A549 (cell line): Measurements from ENCODE around the gene POC1A. TPM values are rescaled to one million over a fixed set of nuclear protein-coding genes. Genes with fewer than 3 reads are reported as not detected.

Source experiments
- ATAC-seq, 2 experiments: fragments of 200-7000 bp in 1 of 2; fragments of >200 bp in 1 of 2; cut with Nextera tagmentation in 1 of 2; cut with Tn5 transposase in 1 of 2; 3 replicates each; pipeline versions ENCODE4 v1.8.0 to v1.9.1; 2018 to 2020; ENCODE audit warnings: mild to moderate bottlenecking in 1 of 2, moderate library complexity in 1 of 2
- CTCF ChIA-PET: fragments of 300-600 bp; sonication (Branson Sonifier 250); formaldehyde crosslinking; extraction: SDS; loops from one replicate; lab custom pipeline; 2021; ENCODE audit warnings: antibody characterized with exemption, inconsistent platforms; lab: Yijun Ruan, JAX
- POLR2A ChIA-PET: fragments of 350-600 bp; formaldehyde crosslinking; extraction: SDS; loops from one replicate; lab custom pipeline; 2021; ENCODE audit warnings: antibody characterized with exemption, inconsistent platforms; lab: Yijun Ruan, JAX
- DNase-seq, 2 experiments: peaks; one replicate each; pipeline versions ENCODE4 v3.0.0 to v3.0.0-alpha.2; 2011 to 2016; ENCODE audit warnings: low read depth in 1 of 2, low spot score in 1 of 2
- FAIRE-seq: peaks from 2 replicates; lab custom pipeline; 2011; peaks lifted over from hg19 to GRCh38; lab: Jason Lieb, UNC
- H3K27ac ChIP-seq, 2 experiments: fragments of >200 bp; sonication (Bioruptor Twin); formaldehyde crosslinking; 3 replicates each; pipeline ENCODE4 v1.5.1; 2016 to 2017
- H3K4me1 ChIP-seq: fragments of >200 bp; sonication (Bioruptor Twin); formaldehyde crosslinking; 3 replicates; pipeline ENCODE4 v1.6.1; 2016
- H3K4me2 ChIP-seq: fragments of >200 bp; sonication (Bioruptor Twin); formaldehyde crosslinking; 3 replicates; pipeline ENCODE4 v1.6.1; 2016
- H3K4me3 ChIP-seq: fragments of >200 bp; sonication (Bioruptor Twin); formaldehyde crosslinking; 3 replicates; pipeline ENCODE4 v1.5.1; 2016
- H3K9me3 ChIP-seq: fragments of >200 bp; sonication (Bioruptor Twin); formaldehyde crosslinking; 3 replicates; pipeline ENCODE4 v1.6.1; 2016
- BCL3 ChIP-seq: fragments of >200 bp; sonication (Bioruptor Twin); formaldehyde crosslinking; IDR thresholded peaks from 3 replicates; pipeline ENCODE4 v1.6.1; 2016
- CHD2 ChIP-seq: fragments of 150-350 bp; IDR thresholded peaks from 2 replicates; pipeline ENCODE4 v1.6.1; 2014; ENCODE audit warnings: low read length; ENCODE audit not compliant: partially characterized antibody
- CTCF ChIP-seq: fragments of >200 bp; sonication (Bioruptor Twin); formaldehyde crosslinking; IDR thresholded peaks from 3 replicates; pipeline ENCODE4 v1.5.1; 2016
- EHF ChIP-seq: fragments of 250-450 bp; sonication (Bioruptor Pico); IDR thresholded peaks from 2 replicates; pipeline ENCODE4 v1.5.0; 2020; ENCODE audit warnings: mild to moderate bottlenecking
- EHMT2 ChIP-seq: fragments of 200-600 bp; sonication (generic); IDR thresholded peaks from 2 replicates; pipeline ENCODE4 v1.6.1; 2016; ENCODE audit warnings: antibody characterized with exemption, low read depth, mild to moderate bottlenecking, moderate library complexity
- ELK1 ChIP-seq: fragments of 150-350 bp; IDR thresholded peaks from 2 replicates; pipeline ENCODE4 v1.6.1; 2014; ENCODE audit warnings: low read depth, mild to moderate bottlenecking, low read length
- ESRRA ChIP-seq: fragments of 150-350 bp; IDR thresholded peaks from 2 replicates; pipeline ENCODE4 v1.6.1; 2014; ENCODE audit warnings: mild to moderate bottlenecking, low read length, borderline replicate concordance
- FOSL2 ChIP-seq, 2 experiments: fragments of 450-650 bp in 1 of 2; fragments of >200 bp in 1 of 2; sonication (Bioruptor Twin) in 1 of 2; formaldehyde crosslinking; IDR thresholded peaks; 2 replicates each; pipeline versions ENCODE4 v1.5.0 to v1.6.1; 2016 to 2020; ENCODE audit warnings: mild to moderate bottlenecking in 1 of 2, moderate library complexity in 1 of 2
- GATA3 ChIP-seq: IDR thresholded peaks from 2 replicates; pipeline ENCODE4 v1.6.1; 2012; ENCODE audit warnings: borderline replicate concordance
- HOXA7 ChIP-seq: fragments of 250-450 bp; sonication (Bioruptor Pico); IDR thresholded peaks from 2 replicates; pipeline ENCODE4 v1.5.0; 2020; ENCODE audit warnings: mild to moderate bottlenecking, moderate library complexity
- HOXB13 ChIP-seq: fragments of 250-450 bp; sonication (Bioruptor Pico); IDR thresholded peaks from 2 replicates; pipeline ENCODE4 v1.5.0; 2020; ENCODE audit warnings: low read depth, mild to moderate bottlenecking, moderate library complexity
- HOXB5 ChIP-seq: fragments of 250-450 bp; sonication (Bioruptor Pico); IDR thresholded peaks from 2 replicates; pipeline ENCODE4 v1.5.0; 2020; ENCODE audit warnings: mild to moderate bottlenecking, moderate library complexity
- MAX ChIP-seq: IDR thresholded peaks from 2 replicates; pipeline ENCODE4 v1.6.1; 2012
- NFE2L2 ChIP-seq: fragments of 150-350 bp; conservative IDR thresholded peaks from 2 replicates; pipeline ENCODE4 v1.6.1; 2014; ENCODE audit warnings: low read length
- PHF8 ChIP-seq: fragments of 200-600 bp; sonication (generic); IDR thresholded peaks from 2 replicates; pipeline ENCODE4 v1.6.1; 2016; ENCODE audit warnings: low read depth, mild to moderate bottlenecking, antibody characterized with exemption, moderate library complexity, borderline replicate concordance
- POLR2AphosphoS2 ChIP-seq: conservative IDR thresholded peaks from 2 replicates; pipeline ENCODE4 v1.6.1; 2012; ENCODE audit warnings: low read length, improper control_type of control experiment, inconsistent platforms
- SMC3 ChIP-seq: fragments of >200 bp; sonication (Bioruptor Twin); formaldehyde crosslinking; IDR thresholded peaks from 3 replicates; pipeline ENCODE4 v1.6.1; 2018; ENCODE audit warnings: inconsistent platforms
- SREBF2 ChIP-seq: fragments of 450-650 bp; IDR thresholded peaks from 2 replicates; pipeline ENCODE4 v1.6.1; 2014; ENCODE audit warnings: mild to moderate bottlenecking, moderate library complexity
- ZC3H11A ChIP-seq: fragments of 450-650 bp; IDR thresholded peaks from 2 replicates; pipeline ENCODE4 v1.6.1; 2014; ENCODE audit warnings: antibody characterized with exemption, mild to moderate bottlenecking
- ZNF302 ChIP-seq: fragments of 250-450 bp; sonication (Bioruptor Pico); IDR thresholded peaks from 2 replicates; pipeline ENCODE4 v1.9.0; 2021; ENCODE audit warnings: inconsistent platforms, mild to moderate bottlenecking, moderate library complexity
- WGBS: methylation state at CpG from one replicate; pipeline ENCODE4 v1.1.6; 2017; ENCODE audit errors: missing lambda C conversion rate; 5-methylcytosine and 5-hydroxymethylcytosine counted together
- polyA plus RNA-seq, 4 experiments: library from polyadenylated mRNA; depleted of rRNA in 3 of 4; stranded (reverse); fragments of >200 nt; fragmentation: RNase III in 1 of 4; extraction: RNeasy Plus Mini Kit Qiagen cat#74134 plus additional on column Dnase treatment in 1 of 4; gene quantifications; 2 replicates in 3 of 4; 3 replicates in 1 of 4; pipeline ENCODE4 v1.2.3, GENCODE V29; 2011 to 2017

POC1A gene
- polyA plus RNA-seq, 2 of the 4 experiments (the other 2 are of a cell fraction) = 9.4 to 14.1 TPM

GRCh38 chr3:52030714-52031310 lies 123.4 kb downstream of the POC1A start:
- ATAC-seq = no peak
- TF ChIP-seq HOXB5 (CRISPR knock-in tag) (no peak), BCL3 (no peak), EHMT2 (no peak), FOSL2 (IDR thresholded peaks at IDR 0.05) (no peak), FOSL2 (CRISPR knock-in tag; IDR thresholded peaks at IDR 0.05) (no peak), SREBF2 (no peak), GATA3 (no peak), POLR2AphosphoS2 (no peak), HOXB13 (CRISPR knock-in tag) (no peak), EHF (CRISPR knock-in tag) (no peak), ZNF302 (CRISPR knock-in tag) (no peak), CTCF (no peak), HOXA7 (no peak)
- H3K27ac ChIP-seq = no peak overlapping the region

GRCh38 chr3:52029535-52029934 lies 124.7 kb downstream of the POC1A start:
- ATAC-seq = no peak
- CTCF ChIA-PET = interaction anchor here (1.6 kb wide), 1 partner anchor 28 kb away, joined by 5 read pairs; no protein-coding TSS in a partner anchor

More at GRCh38 chr3:52030714-52031310, 123.4 kb downstream of the POC1A start:
- no peak for DNase-seq
- no peaks in the 10 kb centered on the region for H3K9me3 ChIP-seq
- H3K4me1 ChIP-seq = no peaks in the 10 kb centered on the region
- ChIA-PET CTCF (interaction anchor here (0.5 to 1.6 kb wide), 3 partner anchors 26 to 35 kb away, joined by 3 to 5 read pairs (median 3); no protein-coding TSS in a partner anchor), POLR2A (no interaction called here)
- no peak for FAIRE-seq
- H3K4me2 ChIP-seq = no peak overlapping the region
- no peak overlapping the region for H3K4me3 ChIP-seq
- 86% methylated on average over 7 of the region's 11 CpGs for WGBS

GRCh38 chr3:52029053-52029452 lies 125.2 kb downstream of the POC1A start:
- 100% methylated on average over 1 of the region's 9 CpGs for WGBS

More at GRCh38 chr3:52029535-52029934, 124.7 kb downstream of the POC1A start:
- H3K4me2 ChIP-seq = no peak overlapping the region
- TF ChIP-seq NFE2L2 = no peak
- TF ChIP-seq MAX = no peak
- no peak for TF ChIP-seq SMC3
- no peak for TF ChIP-seq ZC3H11A
- no peak for TF ChIP-seq ESRRA
- TF ChIP-seq CHD2 = no peak
- TF ChIP-seq HOXB5 (CRISPR knock-in tag) = no peak
- no peak for TF ChIP-seq ELK1
- TF ChIP-seq, all 56 proteins: peak for 0
- FAIRE-seq (no peak), DNase-seq (no peak)
- H3K4me3 ChIP-seq = no peak overlapping the region
- POLR2A ChIA-PET = no interaction called here
- no peaks in the 10 kb centered on the region for H3K4me1 ChIP-seq
- no peak overlapping the region for H3K27ac ChIP-seq
- WGBS = 50% methylated on average over 5 of the region's 10 CpGs
- H3K9me3 ChIP-seq = no peaks in the 10 kb centered on the region

More at GRCh38 chr3:52029053-52029452, 125.2 kb downstream of the POC1A start:
- ChIA-PET CTCF (interaction anchor here (0.7 to 0.8 kb wide), 3 partner anchors 25 to 94 kb away, joined by 3 read pairs; no protein-coding TSS in a partner anchor), POLR2A (no interaction called here)
- Histone ChIP-seq H3K9me3 (no peaks in the 10 kb centered on the region), H3K27ac (no peak overlapping the region), H3K4me3 (no peak overlapping the region), H3K4me2 (no peak overlapping the region), H3K4me1 (no peaks in the 10 kb centered on the region)
- ATAC-seq = no peak
- no peak for DNase-seq
- no peak for FAIRE-seq
- no peak for TF ChIP-seq PHF8
